Measurements from ENCODE around the gene ZNF816. TPM values are rescaled to one million over a fixed set of nuclear protein-coding genes. Genes with fewer than 3 reads are reported as not detected.

ZNF816 gene
- total and polyA plus RNA-seq, 2 donors from 2014 or later = 4.4 to 16.6 TPM

DNA sequence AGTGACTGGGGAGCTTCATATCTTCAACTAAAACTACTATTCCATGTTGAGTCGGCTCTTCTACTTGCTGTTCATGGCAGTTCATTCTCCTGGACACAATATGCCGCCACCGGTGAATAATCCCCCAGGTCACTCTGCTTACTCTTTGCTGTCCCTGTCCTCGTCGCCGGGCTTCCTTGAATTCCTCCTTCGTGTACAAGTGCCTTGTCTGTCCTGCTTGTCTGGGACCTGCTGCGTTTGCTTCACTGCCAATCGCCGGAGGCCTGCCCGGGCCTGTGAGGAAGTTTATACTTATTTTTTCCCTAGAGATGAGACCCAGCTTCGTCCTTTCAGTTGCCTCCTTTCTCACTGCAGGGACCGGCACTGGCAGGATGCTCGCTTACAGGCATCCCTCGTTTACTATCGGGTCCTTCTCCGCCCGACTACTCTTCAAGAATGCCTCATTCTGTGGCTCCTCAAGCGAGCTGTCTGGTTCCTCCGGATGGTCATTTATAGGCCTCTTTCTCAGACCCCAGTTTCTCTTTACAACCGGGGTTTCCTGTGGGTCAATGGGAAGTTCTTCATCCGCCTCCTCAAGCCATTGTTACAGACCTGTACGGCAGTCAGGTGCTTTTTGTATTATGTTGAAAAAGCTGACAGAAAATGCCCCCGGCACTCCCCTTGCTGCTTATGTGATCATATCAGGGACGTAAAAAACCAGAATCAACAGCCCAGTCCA, 45.5 kb upstream of the ZNF816 start:
- DNase-seq (no peak), FAIRE-seq (no peak)
- Histone ChIP-seq H3K4me3 (ENCODE audit: low read length in 3 of 3) (no peak overlapping the region), H3K27me3 (ENCODE audit: control insufficient read depth, insufficient read depth, low read length) (no peaks in the 10 kb centered on the region), H3K9me3 (ENCODE audit: control insufficient read depth in 2 of 3, insufficient read depth in 1 of 3, low read length in 3 of 3) (no peaks in the 10 kb centered on the region), H3K9ac (ENCODE audit: low read length in 3 of 3) (no peak overlapping the region), H3K4me1 (ENCODE audit: control insufficient read depth in 2 of 3, insufficient read depth in 2 of 3, low read depth in 1 of 3, low read length in 3 of 3) (no peaks in the 10 kb centered on the region), H3K27ac (ENCODE audit: low read depth in 2 of 2, low read length in 2 of 2) (no peak overlapping the region), H3K36me3 (ENCODE audit: control insufficient read depth in 2 of 3, insufficient read depth in 3 of 3, low read length in 3 of 3) (no peaks in the 10 kb centered on the region)
- intact Hi-C loops (cut with DNase I) = no loop called here
- TF ChIP-seq, protein P1, sequence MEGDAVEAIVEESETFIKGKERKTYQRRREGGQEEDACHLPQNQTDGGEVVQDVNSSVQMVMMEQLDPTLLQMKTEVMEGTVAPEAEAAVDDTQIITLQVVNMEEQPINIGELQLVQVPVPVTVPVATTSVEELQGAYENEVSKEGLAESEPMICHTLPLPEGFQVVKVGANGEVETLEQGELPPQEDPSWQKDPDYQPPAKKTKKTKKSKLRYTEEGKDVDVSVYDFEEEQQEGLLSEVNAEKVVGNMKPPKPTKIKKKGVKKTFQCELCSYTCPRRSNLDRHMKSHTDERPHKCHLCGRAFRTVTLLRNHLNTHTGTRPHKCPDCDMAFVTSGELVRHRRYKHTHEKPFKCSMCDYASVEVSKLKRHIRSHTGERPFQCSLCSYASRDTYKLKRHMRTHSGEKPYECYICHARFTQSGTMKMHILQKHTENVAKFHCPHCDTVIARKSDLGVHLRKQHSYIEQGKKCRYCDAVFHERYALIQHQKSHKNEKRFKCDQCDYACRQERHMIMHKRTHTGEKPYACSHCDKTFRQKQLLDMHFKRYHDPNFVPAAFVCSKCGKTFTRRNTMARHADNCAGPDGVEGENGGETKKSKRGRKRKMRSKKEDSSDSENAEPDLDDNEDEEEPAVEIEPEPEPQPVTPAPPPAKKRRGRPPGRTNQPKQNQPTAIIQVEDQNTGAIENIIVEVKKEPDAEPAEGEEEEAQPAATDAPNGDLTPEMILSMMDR (IDR thresholded peaks at IDR 0.05; ENCODE audit: borderline replicate concordance, extremely low read depth, insufficient read depth) = no peak

DNA sequence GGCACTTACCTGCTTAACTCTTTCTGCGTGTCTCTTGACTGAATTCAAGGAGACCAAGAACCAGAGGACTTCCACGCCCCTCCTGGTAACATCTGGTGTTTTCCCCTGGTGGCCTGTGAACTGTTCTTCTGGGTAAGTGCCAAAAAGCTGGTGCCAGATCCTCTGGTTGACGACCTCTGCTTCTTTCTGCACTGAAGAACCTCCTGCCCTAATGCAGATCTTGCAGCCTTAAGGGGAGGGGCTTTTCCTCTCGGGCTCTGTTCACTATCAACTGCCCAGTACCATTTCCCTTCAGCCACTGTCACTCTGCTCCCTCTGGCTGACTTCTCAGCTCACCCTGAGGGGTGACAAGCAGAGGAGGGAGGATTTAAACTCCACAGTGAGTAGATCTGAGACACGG, 44.9 kb upstream of the ZNF816 start:
- intact Hi-C loops (cut with DNase I) = no loop called here

DNA sequence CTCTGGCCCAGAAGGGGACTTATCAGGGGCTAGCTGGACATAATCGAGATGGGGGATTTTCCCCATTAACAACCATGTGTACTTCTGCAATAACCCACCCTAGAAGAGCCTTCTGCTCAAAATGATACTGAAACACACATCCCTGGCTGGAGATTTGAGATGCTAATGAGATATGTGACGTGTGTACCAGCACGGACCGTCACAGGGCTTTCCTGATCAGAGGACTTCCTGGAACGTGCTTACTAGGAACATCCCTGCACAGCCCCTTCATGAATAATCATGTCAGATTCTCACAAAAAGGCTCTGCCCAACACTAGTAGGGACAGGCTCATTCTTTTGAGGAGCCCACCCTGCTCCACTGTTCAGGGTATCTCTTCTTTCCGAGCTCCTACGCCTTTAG, 44.5 kb upstream of the ZNF816 start:
- no peak overlapping the region for H3K9ac ChIP-seq (ENCODE audit: low read length in 3 of 3)
- no peaks in the 10 kb centered on the region for H3K4me1 ChIP-seq (ENCODE audit: control insufficient read depth in 2 of 3, insufficient read depth in 2 of 3, low read depth in 1 of 3, low read length in 3 of 3)
- intact Hi-C loops (cut with DNase I) = no loop called here
- no peak for FAIRE-seq
- DNase-seq = no peak
- no peaks in the 10 kb centered on the region for H3K9me3 ChIP-seq (ENCODE audit: control insufficient read depth in 2 of 3, insufficient read depth in 1 of 3, low read length in 3 of 3)
- H3K27me3 ChIP-seq (ENCODE audit: control insufficient read depth, insufficient read depth, low read length) = no peaks in the 10 kb centered on the region
- no peaks in the 10 kb centered on the region for H3K36me3 ChIP-seq (ENCODE audit: control insufficient read depth in 2 of 3, insufficient read depth in 3 of 3, low read length in 3 of 3)
- TF ChIP-seq, protein P1 (IDR thresholded peaks at IDR 0.05; ENCODE audit: borderline replicate concordance, extremely low read depth, insufficient read depth) = no peak
- no peak overlapping the region for H3K27ac ChIP-seq (ENCODE audit: low read depth in 2 of 2, low read length in 2 of 2)
- H3K4me3 ChIP-seq (ENCODE audit: low read length in 3 of 3) = no peak overlapping the region

More for the DNA sequence above, 44.9 kb upstream of the ZNF816 start:
- H3K9me3 ChIP-seq (ENCODE audit: control insufficient read depth in 2 of 3, insufficient read depth in 1 of 3, low read length in 3 of 3) = no peaks in the 10 kb centered on the region
- TF ChIP-seq, protein P1 (IDR thresholded peaks at IDR 0.05; ENCODE audit: borderline replicate concordance, extremely low read depth, insufficient read depth) = no peak
- no peaks in the 10 kb centered on the region for H3K4me1 ChIP-seq (ENCODE audit: control insufficient read depth in 2 of 3, insufficient read depth in 2 of 3, low read depth in 1 of 3, low read length in 3 of 3)
- no peak overlapping the region for H3K9ac ChIP-seq (ENCODE audit: low read length in 3 of 3)
- no peaks in the 10 kb centered on the region for H3K36me3 ChIP-seq (ENCODE audit: control insufficient read depth in 2 of 3, insufficient read depth in 3 of 3, low read length in 3 of 3)
- no peak overlapping the region for H3K4me3 ChIP-seq (ENCODE audit: low read length in 3 of 3)
- DNase-seq = no peak
- no peak for FAIRE-seq
- no peak overlapping the region for H3K27ac ChIP-seq (ENCODE audit: low read depth in 2 of 2, low read length in 2 of 2)
- no peaks in the 10 kb centered on the region for H3K27me3 ChIP-seq (ENCODE audit: control insufficient read depth, insufficient read depth, low read length)

Measured in kidney (tissue), 14 donors.